ENCODE data around the gene NHSL1.

DNA sequence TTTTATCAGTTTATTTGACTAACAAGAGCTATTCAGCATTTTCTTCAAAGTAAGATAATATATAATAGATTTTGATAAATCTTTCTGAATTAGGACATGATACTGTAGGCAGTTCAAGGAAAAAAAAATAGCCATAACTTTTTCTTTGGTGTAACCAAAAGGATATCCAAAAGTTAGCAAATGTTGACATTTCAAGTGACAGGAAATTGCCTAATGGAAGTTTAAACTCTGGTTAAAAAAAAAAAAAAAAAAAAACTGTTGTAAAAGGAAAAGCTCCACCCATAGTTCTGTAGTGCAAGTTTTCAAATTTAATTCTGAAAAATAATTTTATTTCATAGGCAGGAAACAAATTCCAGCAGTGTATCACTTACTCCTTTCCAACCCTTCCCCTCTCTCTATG is 76.4 kb downstream of the NHSL1 start:
- TF ChIP-seq, protein P1, sequence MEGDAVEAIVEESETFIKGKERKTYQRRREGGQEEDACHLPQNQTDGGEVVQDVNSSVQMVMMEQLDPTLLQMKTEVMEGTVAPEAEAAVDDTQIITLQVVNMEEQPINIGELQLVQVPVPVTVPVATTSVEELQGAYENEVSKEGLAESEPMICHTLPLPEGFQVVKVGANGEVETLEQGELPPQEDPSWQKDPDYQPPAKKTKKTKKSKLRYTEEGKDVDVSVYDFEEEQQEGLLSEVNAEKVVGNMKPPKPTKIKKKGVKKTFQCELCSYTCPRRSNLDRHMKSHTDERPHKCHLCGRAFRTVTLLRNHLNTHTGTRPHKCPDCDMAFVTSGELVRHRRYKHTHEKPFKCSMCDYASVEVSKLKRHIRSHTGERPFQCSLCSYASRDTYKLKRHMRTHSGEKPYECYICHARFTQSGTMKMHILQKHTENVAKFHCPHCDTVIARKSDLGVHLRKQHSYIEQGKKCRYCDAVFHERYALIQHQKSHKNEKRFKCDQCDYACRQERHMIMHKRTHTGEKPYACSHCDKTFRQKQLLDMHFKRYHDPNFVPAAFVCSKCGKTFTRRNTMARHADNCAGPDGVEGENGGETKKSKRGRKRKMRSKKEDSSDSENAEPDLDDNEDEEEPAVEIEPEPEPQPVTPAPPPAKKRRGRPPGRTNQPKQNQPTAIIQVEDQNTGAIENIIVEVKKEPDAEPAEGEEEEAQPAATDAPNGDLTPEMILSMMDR (tag by site-specific recombination; IDR thresholded peaks at IDR 0.05), result no peak
- no peak for TF ChIP-seq ZBTB48 (tag by site-specific recombination; IDR thresholded peaks at IDR 0.05)
- no peak for TF ChIP-seq ZNF701 (tag by site-specific recombination; IDR thresholded peaks at IDR 0.05)
- TF ChIP-seq ZNF24 (tag by site-specific recombination; IDR thresholded peaks at IDR 0.05), result no peak
